Measurements from ENCODE around the gene REC8. TPM values are rescaled to one million over a fixed set of nuclear protein-coding genes. Genes with fewer than 3 reads are reported as not detected.
"Not testable (repeated sequence)": the region's sequence is repeated elsewhere in the genome, so short reads cannot be mapped to it uniquely, and the experiment has no call there.

REC8 gene
- total RNA-seq, 1 experiment from 2014 or later, result 8.4 TPM

GRCh38 chr14:24219080-24219479, 47.2 kb downstream of the REC8 start:
- Histone ChIP-seq H3K9me3 (ENCODE audit: low read depth, low read length, poor library complexity, severe bottlenecking) (no peaks in the 10 kb centered on the region), H3K36me3 (ENCODE audit: insufficient read depth, low read length, poor library complexity, severe bottlenecking) (peaks cover 7% of the 10 kb centered on the region), H3K4me1 (ENCODE audit: insufficient read depth, low read length, poor library complexity, severe bottlenecking) (peaks cover 3% of the 10 kb centered on the region), H3K27me3 (replicated peaks; ENCODE audit: insufficient read depth, low read depth, low read length, poor library complexity) (no peaks in the 10 kb centered on the region), H3K4me3 (ENCODE audit: low read depth, low read length, poor library complexity, severe bottlenecking) (no peak overlapping the region), H3K27ac (ENCODE audit: low read depth, low read length, poor library complexity, severe bottlenecking) (no peak overlapping the region)
- TF ChIP-seq EZH2 (IDR thresholded peaks at IDR 0.05; ENCODE audit: borderline replicate concordance, low read depth, low read length, poor library complexity, severe bottlenecking), result no peak
- no peak for DNase-seq (ENCODE audit: low spot score)
- ChIA-PET POLR2A (ENCODE audit: low non-redundant PET) (interaction anchor here (0.7 kb wide), 1 partner anchor 14 kb away, joined by 14 read pairs; no protein-coding TSS in a partner anchor), CTCF (interaction anchor here (0.7 kb wide), 1 partner anchor 212 kb away, joined by 28 read pairs; no protein-coding TSS in a partner anchor)
- no TSS peak for BruUV-seq (replicated peaks)
- intact Hi-C loops (cut with micrococcal nuclease; ENCODE audit: unreplicated experiment), result no loop called here

- peaks cover 7% of the 10 kb centered on the region for H3K36me3 ChIP-seq (ENCODE audit: insufficient read depth, low read length, poor library complexity, severe bottlenecking)
- no peak for DNase-seq (ENCODE audit: low spot score)
- no peak for TF ChIP-seq CTCF (conservative IDR thresholded peaks at IDR 0.05; ENCODE audit: low read depth, low read length)
- TF ChIP-seq EZH2 (IDR thresholded peaks at IDR 0.05; ENCODE audit: borderline replicate concordance, low read depth, low read length, poor library complexity, severe bottlenecking), result no peak
- ChIA-PET POLR2A (ENCODE audit: low non-redundant PET) (interaction anchor here (0.7 kb wide), 1 partner anchor 14 kb away, joined by 14 read pairs; no protein-coding TSS in a partner anchor), CTCF (interaction anchor here (0.7 kb wide), 1 partner anchor 212 kb away, joined by 28 read pairs; no protein-coding TSS in a partner anchor)
- H3K27ac ChIP-seq (ENCODE audit: low read depth, low read length, poor library complexity, severe bottlenecking), result no peak overlapping the region
- no peaks in the 10 kb centered on the region for H3K27me3 ChIP-seq (replicated peaks; ENCODE audit: insufficient read depth, low read depth, low read length, poor library complexity)
- no peak overlapping the region for H3K4me3 ChIP-seq (ENCODE audit: low read depth, low read length, poor library complexity, severe bottlenecking)
- BruUV-seq (replicated peaks), result no TSS peak
- H3K4me1 ChIP-seq (ENCODE audit: insufficient read depth, low read length, poor library complexity, severe bottlenecking), result peaks cover 3% of the 10 kb centered on the region
- H3K9me3 ChIP-seq (ENCODE audit: low read depth, low read length, poor library complexity, severe bottlenecking), result no peaks in the 10 kb centered on the region
- intact Hi-C loops (cut with micrococcal nuclease; ENCODE audit: unreplicated experiment), result no loop called here
These were observed 47.6 kb downstream of the REC8 start for GRCh38 chr14:24219521-24219920.

- H3K27me3 ChIP-seq (replicated peaks; ENCODE audit: insufficient read depth, low read depth, low read length, poor library complexity); DNase-seq (ENCODE audit: low spot score); intact Hi-C loops (cut with micrococcal nuclease; ENCODE audit: unreplicated experiment); H3K4me3 ChIP-seq (ENCODE audit: low read depth, low read length, poor library complexity, severe bottlenecking); H3K27ac ChIP-seq (ENCODE audit: low read depth, low read length, poor library complexity, severe bottlenecking); H3K4me1 ChIP-seq (ENCODE audit: insufficient read depth, low read length, poor library complexity, severe bottlenecking); BruUV-seq (replicated peaks); H3K36me3 ChIP-seq (ENCODE audit: insufficient read depth, low read length, poor library complexity, severe bottlenecking); CTCF ChIA-PET; H3K9me3 ChIP-seq (ENCODE audit: low read depth, low read length, poor library complexity, severe bottlenecking); POLR2A ChIA-PET (ENCODE audit: low non-redundant PET): not testable (repeated sequence)
These were observed 51.1 kb downstream of the REC8 start for GRCh38 chr14:24222987-24223386.

GRCh38 chr14:24224618-24225071, 52.8 kb downstream of the REC8 start:
- no peak overlapping the region for H3K4me3 ChIP-seq (ENCODE audit: low read depth, low read length, poor library complexity, severe bottlenecking)
- H3K36me3 ChIP-seq (ENCODE audit: insufficient read depth, low read length, poor library complexity, severe bottlenecking), result peaks cover 6% of the 10 kb centered on the region
- H3K4me1 ChIP-seq (ENCODE audit: insufficient read depth, low read length, poor library complexity, severe bottlenecking), result no peaks in the 10 kb centered on the region
- POLR2A ChIA-PET (ENCODE audit: low non-redundant PET), result no interaction called here
- no peaks in the 10 kb centered on the region for H3K27me3 ChIP-seq (replicated peaks; ENCODE audit: insufficient read depth, low read depth, low read length, poor library complexity)
- TF ChIP-seq EZH2 (IDR thresholded peaks at IDR 0.05; ENCODE audit: borderline replicate concordance, low read depth, low read length, poor library complexity, severe bottlenecking) (no peak), CTCF (conservative IDR thresholded peaks at IDR 0.05; ENCODE audit: low read depth, low read length) (no peak)
- DNase-seq (ENCODE audit: low spot score), result no peak
- no peak overlapping the region for H3K27ac ChIP-seq (ENCODE audit: low read depth, low read length, poor library complexity, severe bottlenecking)
- H3K9me3 ChIP-seq (ENCODE audit: low read depth, low read length, poor library complexity, severe bottlenecking), result no peaks in the 10 kb centered on the region
- intact Hi-C loops (cut with micrococcal nuclease; ENCODE audit: unreplicated experiment), result no loop called here
- CTCF ChIA-PET, result no interaction called here
- BruUV-seq (replicated peaks), result no TSS peak
